K562 (cell line): Measurements from ENCODE around the gene PDZRN3. TPM values are rescaled to one million over a fixed set of nuclear protein-coding genes. Genes with fewer than 3 reads are reported as not detected.

ENCODE experiments used
- ATAC-seq: fragments of 200-7000 bp; cut with Tn5 transposase; 3 replicates; pipeline ENCODE4 v1.9.1; 2020; ENCODE audit warnings: moderate library complexity
- BruUV-seq: library from RNA; stranded (reverse); fragments of 400-500 nt; replicated peaks from 2 replicates; lab custom pipeline; 2021; lab: Mats Ljungman, UMichigan
- CTCF ChIA-PET: fragments of 300-600 bp; formaldehyde crosslinking; extraction: SDS; loops from one replicate; lab custom pipeline; 2021; ENCODE audit warnings: low intra/inter-chr PET ratio; lab: Yijun Ruan, JAX
- POLR2A ChIA-PET: fragments of 300-600, 350-650 bp; sonication (Branson Sonifier 250); formaldehyde crosslinking; extraction: SDS; loops from one replicate; lab custom pipeline; 2021; ENCODE audit warnings: antibody characterized with exemption, inconsistent platforms; lab: Yijun Ruan, JAX
- DNase-seq, 4 experiments: peaks; one replicate each; pipeline versions ENCODE4 v3.0.0 to v3.0.0-alpha.2; 2011 to 2018; ENCODE audit warnings: low spot score in 3 of 4, mixed read lengths in 3 of 4; ENCODE audit errors: extremely low read depth in 1 of 4
- FAIRE-seq: peaks from 2 replicates; lab custom pipeline; 2011; peaks lifted over from hg19 to GRCh38; lab: Jason Lieb, UNC
- H2AFZ ChIP-seq: 2 replicates; pipeline ENCODE4 v1.6.0; 2011; ENCODE audit warnings: low read depth, low read length, control low read depth, inconsistent platforms
- H3K27ac ChIP-seq: fragments of 200-600 bp; 3 replicates; pipeline ENCODE4 v1.8.0; 2011; ENCODE audit warnings: low read depth, mild to moderate bottlenecking, control low read depth, inconsistent platforms, low read length, moderate library complexity, mixed read lengths; ENCODE audit errors: extremely low read depth
- H3K27me3 ChIP-seq, 2 experiments: fragments of 300-600 bp in 1 of 2; 2 replicates in 1 of 2; 3 replicates in 1 of 2; pipeline versions ENCODE4 v1.6.0 to v1.8.0; 2011; ENCODE audit warnings: inconsistent platforms in 2 of 2, low read length in 2 of 2, mild to moderate bottlenecking in 1 of 2, mixed read lengths in 1 of 2, moderate library complexity in 1 of 2; ENCODE audit not compliant: control insufficient read depth in 2 of 2, insufficient read depth in 2 of 2
- H3K36me3 ChIP-seq: fragments of 300-600 bp; 3 replicates; pipeline ENCODE4 v1.8.0; 2011; ENCODE audit warnings: mild to moderate bottlenecking, low read length, inconsistent platforms; ENCODE audit not compliant: control insufficient read depth, insufficient read depth
- H3K4me1 ChIP-seq, 2 experiments: fragments of 200-600 bp in 1 of 2; replicated peaks in 1 of 2; 2 replicates in 1 of 2; 3 replicates in 1 of 2; pipeline versions ENCODE4 v1.5.1 to v1.8.0; 2011; ENCODE audit warnings: inconsistent platforms in 2 of 2, low read length in 2 of 2, mild to moderate bottlenecking in 1 of 2, mixed read lengths in 1 of 2, moderate library complexity in 1 of 2; ENCODE audit not compliant: control insufficient read depth in 2 of 2, insufficient read depth in 2 of 2
- H3K4me2 ChIP-seq: 2 replicates; pipeline ENCODE4 v1.6.1; 2011; ENCODE audit warnings: low read length, control low read depth, inconsistent platforms, mixed read lengths; ENCODE audit not compliant: insufficient read depth
- H3K4me3 ChIP-seq: fragments of 200-600 bp; sonication (generic), shearing (Covaris generic); 2 replicates; pipeline ENCODE4 v1.5.1; 2016; ENCODE audit warnings: control low read depth, inconsistent platforms
- H3K79me2 ChIP-seq: fragments of 200-600 bp; 3 replicates; pipeline ENCODE4 v1.8.0; 2011; ENCODE audit warnings: low read length, inconsistent platforms; ENCODE audit not compliant: control insufficient read depth, insufficient read depth
- H3K9ac ChIP-seq, 2 experiments: 2 replicates each; pipeline versions ENCODE4 v1.6.0 to v1.6.1; 2011; ENCODE audit warnings: low read depth in 2 of 2, low read length in 2 of 2, control low read depth in 1 of 2, inconsistent platforms in 1 of 2, mild to moderate bottlenecking in 1 of 2, mixed read lengths in 1 of 2; ENCODE audit not compliant: insufficient read depth in 1 of 2
- H3K9me1 ChIP-seq: one replicate; pipeline ENCODE4 v1.6.0; 2011; ENCODE audit warnings: inconsistent platforms, mild to moderate bottlenecking, low read length, moderate library complexity; ENCODE audit not compliant: control insufficient read depth, insufficient read depth
- H3K9me3 ChIP-seq: replicated peaks from 2 replicates; pipeline ENCODE4 v1.5.1; 2011; ENCODE audit warnings: low read depth, low read length, inconsistent platforms; ENCODE audit not compliant: control insufficient read depth, insufficient read depth
- H4K20me1 ChIP-seq: replicated peaks from 2 replicates; pipeline ENCODE4 v1.6.1; 2011; ENCODE audit warnings: low read length, inconsistent platforms, mixed read lengths; ENCODE audit not compliant: control insufficient read depth, insufficient read depth
- FOXO4 ChIP-seq: fragments of 450-650 bp; formaldehyde crosslinking; IDR thresholded peaks from 2 replicates; pipeline ENCODE4 v1.4.0; 2020; ENCODE audit warnings: mild to moderate bottlenecking, moderate library complexity
- IRF1 ChIP-seq: sonication (generic); formaldehyde crosslinking; IDR thresholded peaks from 2 replicates; pipeline ENCODE4 v1.8.0; 2022; ENCODE audit warnings: missing genetic modification reagents, mild to moderate bottlenecking, borderline replicate concordance
- PPARD ChIP-seq: fragments of 250-450 bp; sonication (Bioruptor Pico); IDR thresholded peaks from 2 replicates; pipeline ENCODE4 v1.8.0; 2022; ENCODE audit warnings: inconsistent platforms, mild to moderate bottlenecking, moderate library complexity
- PTTG1 ChIP-seq: fragments of 450-650 bp; IDR thresholded peaks from 2 replicates; pipeline ENCODE4 v1.6.1; 2016; ENCODE audit warnings: low read depth, mild to moderate bottlenecking, missing genetic modification characterization, missing compliant biosample characterization
- ZBED1 ChIP-seq: IDR thresholded peaks from 2 replicates; pipeline ENCODE4 v1.6.1; 2014
- ZC3H4 ChIP-seq: sonication (generic); formaldehyde crosslinking; IDR thresholded peaks from 2 replicates; pipeline ENCODE4 v1.9.0; 2021; ENCODE audit warnings: missing genetic modification reagents, borderline replicate concordance
- WGBS: fragments of 100-300 bp; shearing (Covaris generic); methylation state at CpG from one replicate; pipeline ENCODE4 v1.1.6; 2016; ENCODE audit warnings: low coverage, mixed read lengths; ENCODE audit not compliant: insufficient coverage; ENCODE audit errors: missing lambda C conversion rate; 5-methylcytosine and 5-hydroxymethylcytosine counted together
- in situ Hi-C: fragments of 300-500 bp; cut with MboI; formaldehyde crosslinking; loops from 4 replicates; pipeline ENCODE4 v1.15.0; 2018; ENCODE audit warnings: inconsistent platforms, mixed read lengths
- intact Hi-C: fragments of 100-400 bp; cut with micrococcal nuclease; formaldehyde crosslinking; loops from 2 replicates; pipeline ENCODE4 v1.14.2; 2022
- polyA plus RNA-seq, 8 experiments: library from polyadenylated mRNA; depleted of rRNA in 4 of 8; stranded (reverse) in 5 of 8; unstranded in 3 of 8; fragments of >200 nt; fragmentation: Nextera tagmentation in 2 of 8; fragmentation: Illumina TruSeq in 1 of 8; extraction: Ambion mirVana in 2 of 8; extraction: Trizol in 1 of 8; gene quantifications; 2 replicates each; pipeline versions ENCODE4 v1.2.1 to v1.2.3, GENCODE V29; 2011 to 2014; ENCODE audit warnings: inconsistent platforms in 1 of 8, missing spikeins in 1 of 8
- total RNA-seq, 7 experiments: library from RNA; depleted of rRNA in 6 of 7; stranded (reverse); fragments of >200 nt in 6 of 7; fragmentation: Illumina TruSeq in 2 of 7; extraction: Trizol in 2 of 7; gene quantifications; 2 replicates each; pipeline versions ENCODE4 v1.2.1 to v1.2.3, GENCODE V29; 2011 to 2021; ENCODE audit warnings: low replicate concordance in 1 of 7

PDZRN3 gene
- total and polyA plus RNA-seq, 9 of the 15 experiments (the other 6 are each of a cell fraction or from before 2014, with no cell fraction given) = 0.16 TPM; not detected in 8

- POLR2A ChIA-PET = interaction anchor here (0.8 kb wide), 1 partner anchor 14 kb away, joined by 3 read pairs; no protein-coding TSS in a partner anchor
- Histone ChIP-seq H4K20me1 (no peaks in the 10 kb centered on the region), H3K27me3 (no peaks in the 10 kb centered on the region; a peak in 2 of 5 replicates), H3K27ac (no peak overlapping the region), H3K9me1 (no peaks in the 10 kb centered on the region), H3K9me3 (no peaks in the 10 kb centered on the region), H3K4me1 (no peaks in the 10 kb centered on the region), H3K4me3 (no peak overlapping the region), H3K79me2 (no peaks in the 10 kb centered on the region), H3K4me2 (no peak overlapping the region), H3K9ac (no peak overlapping the region), H2AFZ (no peak overlapping the region), H3K36me3 (no peaks in the 10 kb centered on the region)
- TF ChIP-seq ZBED1 (no peak), PPARD (no peak), PTTG1 (tag) (no peak), FOXO4 (CRISPR knock-in tag) (no peak), ZC3H4 (CRISPR knock-in tag) (no peak), IRF1 (CRISPR knock-in tag) (no peak)
- in situ Hi-C loops (no loop called here), intact Hi-C loops (no loop called here)
- no TSS peak for BruUV-seq
- DNase-seq (no peak), ATAC-seq (no peak), FAIRE-seq (no peak)
- CTCF ChIA-PET = no interaction called here
- WGBS = 0% methylated on average over 4 of the region's 4 CpGs
These were observed 218.9 kb downstream of the PDZRN3 start for GRCh38 chr3:73405853-73406252.
